ES-I3 (cell line): ENCODE measurements around the gene SUDS3.

Source experiments
- H3K36me3 ChIP-seq: 2 replicates; pipeline ENCODE4 v1.6.1; 2013; ENCODE audit warnings: mild to moderate bottlenecking, low read length, control low read depth, moderate library complexity; ENCODE audit not compliant: insufficient read depth
- H3K4me1 ChIP-seq: 2 replicates; pipeline ENCODE4 v1.6.1; 2013; ENCODE audit warnings: mild to moderate bottlenecking, control low read depth, low read length; ENCODE audit not compliant: insufficient read depth
- H3K9ac ChIP-seq: 2 replicates; pipeline ENCODE4 v1.6.1; 2013; ENCODE audit warnings: low read depth, mild to moderate bottlenecking, low read length, moderate library complexity
- H3K9me3 ChIP-seq: 2 replicates; pipeline ENCODE4 v1.6.1; 2013; ENCODE audit warnings: mild to moderate bottlenecking, low read length, moderate library complexity; ENCODE audit not compliant: control insufficient read depth, insufficient read depth

SUDS3 gene, protein sequence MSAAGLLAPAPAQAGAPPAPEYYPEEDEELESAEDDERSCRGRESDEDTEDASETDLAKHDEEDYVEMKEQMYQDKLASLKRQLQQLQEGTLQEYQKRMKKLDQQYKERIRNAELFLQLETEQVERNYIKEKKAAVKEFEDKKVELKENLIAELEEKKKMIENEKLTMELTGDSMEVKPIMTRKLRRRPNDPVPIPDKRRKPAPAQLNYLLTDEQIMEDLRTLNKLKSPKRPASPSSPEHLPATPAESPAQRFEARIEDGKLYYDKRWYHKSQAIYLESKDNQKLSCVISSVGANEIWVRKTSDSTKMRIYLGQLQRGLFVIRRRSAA

DNA sequence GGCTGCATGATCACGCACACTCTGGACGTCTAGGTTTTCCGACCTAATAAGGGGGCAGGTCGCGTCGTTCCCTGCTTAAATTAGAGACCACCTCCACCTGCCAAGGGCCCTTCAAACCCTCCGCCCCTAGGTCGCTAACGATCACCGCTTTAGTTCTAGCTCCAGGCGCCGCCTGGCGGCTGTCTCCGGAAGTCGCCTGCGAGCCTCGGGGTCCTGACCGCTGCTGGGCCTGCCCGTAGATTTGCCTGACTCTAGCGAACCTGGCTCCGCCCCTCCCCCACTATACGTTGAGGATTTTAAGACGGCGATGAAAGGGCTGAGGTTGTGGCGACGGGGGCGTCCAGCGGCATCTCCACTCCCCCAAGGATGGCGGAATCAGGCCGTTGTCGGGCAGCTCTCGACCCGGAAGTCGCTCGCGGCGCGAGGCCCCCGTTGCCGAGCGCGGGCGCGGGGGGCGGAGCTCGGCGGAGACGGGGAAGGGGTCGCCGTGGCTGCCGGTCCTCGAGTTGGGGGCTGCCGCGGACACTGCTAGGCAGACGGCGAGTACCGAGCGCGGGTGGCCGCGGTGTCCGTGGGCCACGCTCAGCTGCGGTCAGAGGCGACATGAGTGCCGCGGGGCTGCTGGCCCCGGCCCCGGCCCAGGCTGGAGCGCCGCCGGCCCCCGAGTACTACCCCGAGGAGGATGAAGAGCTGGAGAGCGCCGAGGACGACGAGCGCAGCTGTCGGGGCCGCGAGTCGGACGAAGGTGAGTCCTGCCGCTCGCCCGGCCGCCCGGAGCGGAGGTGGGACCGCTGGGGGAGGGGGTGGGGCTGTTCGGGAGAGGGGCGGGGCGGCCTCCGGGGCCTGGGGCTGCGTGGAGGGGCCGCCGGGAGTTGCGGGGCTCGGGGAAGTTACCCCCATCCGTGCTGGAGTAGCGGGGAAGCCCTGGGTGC, at the start of gene SUDS3:
TSS of gene SUDS3 (plus strand) at position 467 of the 932 bp plus-strand sequence. CDS start at position 604, 137 bp downstream.
- no peaks in the 10 kb centered on the region for H3K9me3 ChIP-seq
- peaks cover 3% of the 10 kb centered on the region; the same call in 1 of the 2 replicates for H3K36me3 ChIP-seq
- H3K4me1 ChIP-seq, result peaks cover 8% of the 10 kb centered on the region
- H3K9ac ChIP-seq, result peak within 1 kb of the TSS; percentile 89

DNA sequence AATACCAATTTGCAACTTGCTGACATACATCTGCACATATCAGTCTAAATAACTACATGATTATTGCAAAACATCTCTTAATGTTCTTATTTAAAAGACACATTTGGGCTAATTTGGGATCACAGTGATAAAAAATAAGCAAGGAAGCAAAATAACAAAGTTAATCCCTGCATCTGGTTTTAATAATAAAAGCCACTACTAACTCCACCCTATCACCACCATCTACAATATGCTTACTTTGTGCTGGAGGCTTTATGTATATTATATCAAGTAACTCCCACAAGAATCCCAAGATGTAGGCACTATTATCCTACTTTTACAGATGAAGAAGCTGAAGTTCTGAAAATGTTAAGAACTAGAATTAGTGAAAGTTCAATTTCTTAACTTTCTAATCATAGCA, 49.4 kb upstream of the SUDS3 start:
- no peaks in the 10 kb centered on the region for H3K9me3 ChIP-seq

DNA sequence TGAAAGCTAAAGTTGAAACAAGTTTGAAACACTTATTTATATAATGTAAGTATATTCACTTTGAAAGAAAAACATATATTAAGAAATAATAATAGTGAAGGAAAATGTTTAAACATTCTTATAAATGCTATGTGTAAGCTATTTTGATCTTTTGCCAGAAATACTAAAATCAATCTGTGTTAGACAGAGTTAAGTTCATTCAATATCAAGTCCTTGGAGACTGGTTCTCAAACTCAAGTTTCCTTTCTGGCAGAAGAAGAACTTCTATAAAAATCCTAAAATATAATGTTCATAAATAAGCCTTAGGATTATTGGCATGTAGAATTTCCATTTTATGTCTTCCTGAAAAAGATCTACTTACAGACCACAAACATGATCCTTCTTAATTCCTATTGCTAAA, 49.0 kb upstream of the SUDS3 start:
- H3K36me3 ChIP-seq, result no peaks in the 10 kb centered on the region
- no peak overlapping the region for H3K9ac ChIP-seq
- H3K4me1 ChIP-seq, result no peaks in the 10 kb centered on the region
- H3K9me3 ChIP-seq, result no peaks in the 10 kb centered on the region

More for the DNA sequence above, 49.4 kb upstream of the SUDS3 start:
- Histone ChIP-seq H3K9ac (no peak overlapping the region), H3K4me1 (no peaks in the 10 kb centered on the region), H3K36me3 (no peaks in the 10 kb centered on the region)

DNA sequence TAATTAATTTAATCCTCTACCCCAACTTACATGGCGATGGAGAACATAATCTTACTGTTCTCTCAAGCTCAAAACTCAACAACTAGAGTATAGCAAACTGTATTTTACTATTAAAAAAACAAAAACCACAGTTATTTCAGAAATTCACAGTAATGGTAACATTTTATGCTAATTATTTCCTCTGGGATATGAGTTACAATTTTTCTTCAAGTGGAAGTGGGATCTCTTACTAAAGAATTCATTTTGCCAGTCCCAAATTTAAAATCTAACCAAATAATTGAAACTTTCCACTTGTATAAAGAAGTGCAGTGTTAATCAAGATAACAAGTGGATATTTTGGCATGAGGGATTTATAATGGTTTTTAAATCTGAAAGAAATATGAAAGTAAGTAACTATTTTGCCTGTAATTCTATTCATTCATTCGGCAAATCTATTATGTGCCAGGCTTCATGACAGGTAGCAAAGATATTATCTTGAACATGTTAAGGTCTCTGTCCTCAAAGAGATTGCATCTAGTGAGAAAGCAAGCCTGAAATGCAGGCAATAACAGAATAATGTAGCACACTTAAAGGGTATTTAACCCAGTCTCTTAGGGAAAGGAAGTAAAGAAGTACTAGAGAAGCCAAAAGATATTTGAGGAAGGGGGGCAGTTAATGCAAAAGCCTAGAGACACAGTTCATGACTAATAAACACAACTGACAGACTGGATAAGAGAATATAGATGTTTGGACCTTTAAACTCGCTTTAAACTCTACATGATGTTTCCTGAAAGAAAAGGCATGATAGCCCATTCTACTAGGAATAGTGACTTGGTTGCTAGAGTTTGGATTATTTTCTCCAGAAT, 47.6 kb upstream of the SUDS3 start:
- no peaks in the 10 kb centered on the region for H3K9me3 ChIP-seq
- no peaks in the 10 kb centered on the region for H3K4me1 ChIP-seq
- no peaks in the 10 kb centered on the region for H3K36me3 ChIP-seq
- H3K9ac ChIP-seq, result no peak overlapping the region

DNA sequence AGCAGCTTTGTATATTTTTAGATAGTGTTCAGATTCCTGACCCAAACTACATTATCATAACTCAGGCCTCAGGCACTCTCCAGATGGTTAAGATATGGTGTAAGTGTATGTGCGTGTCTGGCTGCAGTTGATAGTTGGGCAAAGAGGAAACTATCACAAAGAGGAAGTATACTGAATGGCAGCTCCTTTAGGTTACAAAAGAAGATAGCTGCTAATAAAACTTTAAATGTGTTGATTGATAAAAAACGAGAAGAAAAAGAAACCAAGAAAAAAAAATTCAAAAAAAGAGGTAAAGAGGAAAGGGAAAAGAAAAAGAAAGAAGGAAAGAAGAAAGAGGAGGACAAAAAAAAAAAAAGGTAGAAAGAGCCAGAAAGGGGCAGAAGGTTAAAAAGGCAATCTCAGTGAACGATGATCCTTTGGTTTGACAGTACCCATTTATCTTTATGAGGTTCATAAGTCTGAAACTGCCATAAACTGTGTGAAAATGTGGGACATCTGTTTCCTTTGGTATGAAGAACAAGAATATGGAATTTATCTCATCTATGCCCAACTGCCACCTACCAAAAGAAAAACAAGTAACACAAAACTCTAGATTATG, 45.8 kb upstream of the SUDS3 start:
- Histone ChIP-seq H3K4me1 (no peaks in the 10 kb centered on the region), H3K9ac (no peak overlapping the region), H3K36me3 (no peaks in the 10 kb centered on the region), H3K9me3 (no peaks in the 10 kb centered on the region)

DNA sequence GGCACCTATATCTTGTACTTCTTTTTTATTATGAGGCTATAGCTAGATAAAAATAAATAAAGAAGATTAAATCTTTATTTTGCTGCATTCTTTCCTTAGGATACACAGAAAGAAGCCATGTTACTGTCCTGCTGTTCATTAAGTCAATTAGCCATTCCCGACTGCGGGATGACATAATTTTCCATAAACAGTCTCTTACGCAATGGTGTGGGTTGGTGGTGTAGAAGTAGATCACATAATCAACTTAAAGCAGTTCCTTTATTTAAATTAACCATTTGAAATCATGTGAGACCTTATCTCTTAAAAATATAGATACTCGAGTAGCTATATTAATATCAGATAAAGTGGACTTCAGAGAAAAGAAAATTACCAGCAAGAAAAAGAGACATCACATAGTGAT, 43.8 kb upstream of the SUDS3 start:
- Histone ChIP-seq H3K9me3 (no peaks in the 10 kb centered on the region), H3K9ac (no peak overlapping the region), H3K36me3 (no peaks in the 10 kb centered on the region), H3K4me1 (no peaks in the 10 kb centered on the region)

DNA sequence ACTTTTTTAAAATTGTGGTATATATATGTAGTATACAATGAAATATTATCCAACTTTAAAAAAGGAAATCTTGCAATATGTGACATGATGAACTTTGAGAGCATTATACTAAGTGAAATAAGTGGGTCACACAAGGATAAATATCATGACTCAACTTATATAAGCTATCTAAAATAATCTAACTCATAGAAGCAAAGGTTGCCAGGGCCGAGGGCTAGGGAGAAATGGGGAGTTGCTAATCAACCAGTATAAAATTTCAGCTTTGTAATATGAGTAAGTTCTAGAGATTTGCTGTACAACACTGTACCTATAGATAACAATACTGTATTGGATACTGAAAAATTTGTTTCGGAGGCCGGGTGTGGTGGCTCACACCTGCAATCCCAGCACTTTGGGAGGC, 42.1 kb upstream of the SUDS3 start:
- no peaks in the 10 kb centered on the region for H3K9me3 ChIP-seq
- no peak overlapping the region for H3K9ac ChIP-seq
- no peaks in the 10 kb centered on the region for H3K36me3 ChIP-seq
- no peaks in the 10 kb centered on the region for H3K4me1 ChIP-seq

DNA sequence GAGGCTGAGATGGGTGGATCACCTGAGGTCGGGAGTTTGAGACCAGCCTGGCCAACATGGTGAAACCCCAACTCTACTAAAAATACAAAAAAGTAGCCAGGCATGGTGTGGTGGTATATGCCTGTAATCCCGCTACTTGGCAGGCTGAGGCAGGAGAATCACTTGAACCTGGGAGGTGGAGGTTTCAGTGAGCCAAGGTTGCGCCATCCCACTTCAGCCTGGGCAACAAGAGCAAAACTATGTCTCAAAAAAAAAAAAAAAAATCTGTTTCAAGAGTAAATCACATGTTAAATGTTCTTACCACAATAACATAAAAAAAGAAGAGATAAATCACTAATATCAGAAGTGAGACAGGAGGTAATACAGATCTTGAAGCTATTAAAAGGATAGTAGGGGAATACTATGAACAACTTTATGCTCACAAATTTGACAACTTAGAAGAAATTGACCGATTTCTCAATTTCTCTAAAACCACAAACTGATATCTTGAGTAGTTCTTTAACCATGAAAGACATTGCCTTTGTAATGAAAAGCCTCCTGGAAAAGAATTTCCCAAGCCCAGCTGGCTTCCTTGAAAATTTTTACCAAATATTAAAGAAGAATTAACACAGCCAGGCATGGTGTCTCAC, 41.3 kb upstream of the SUDS3 start:
- Histone ChIP-seq H3K36me3 (no peaks in the 10 kb centered on the region), H3K4me1 (no peaks in the 10 kb centered on the region), H3K9me3 (no peaks in the 10 kb centered on the region), H3K9ac (no peak overlapping the region)

DNA sequence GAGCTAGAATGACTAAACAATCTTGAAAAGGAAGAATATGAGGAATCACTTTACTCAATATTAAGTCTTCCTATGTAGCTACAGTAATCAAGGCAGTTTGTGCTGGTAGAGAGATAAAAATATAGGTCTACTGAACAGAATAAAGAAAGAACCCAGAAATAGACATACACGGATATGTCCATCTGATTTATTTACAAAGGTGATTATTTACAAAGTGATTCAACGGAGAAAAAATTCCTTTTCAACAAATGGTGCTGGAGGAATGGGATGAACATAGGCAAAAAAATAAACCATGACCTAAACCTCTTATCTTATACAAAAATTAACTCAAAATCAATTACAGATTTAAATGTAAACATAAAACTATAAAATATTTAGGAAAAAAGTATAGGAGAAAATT, 40.2 kb upstream of the SUDS3 start:
- Histone ChIP-seq H3K36me3 (no peaks in the 10 kb centered on the region), H3K9ac (no peak overlapping the region), H3K4me1 (no peaks in the 10 kb centered on the region), H3K9me3 (no peaks in the 10 kb centered on the region)

DNA sequence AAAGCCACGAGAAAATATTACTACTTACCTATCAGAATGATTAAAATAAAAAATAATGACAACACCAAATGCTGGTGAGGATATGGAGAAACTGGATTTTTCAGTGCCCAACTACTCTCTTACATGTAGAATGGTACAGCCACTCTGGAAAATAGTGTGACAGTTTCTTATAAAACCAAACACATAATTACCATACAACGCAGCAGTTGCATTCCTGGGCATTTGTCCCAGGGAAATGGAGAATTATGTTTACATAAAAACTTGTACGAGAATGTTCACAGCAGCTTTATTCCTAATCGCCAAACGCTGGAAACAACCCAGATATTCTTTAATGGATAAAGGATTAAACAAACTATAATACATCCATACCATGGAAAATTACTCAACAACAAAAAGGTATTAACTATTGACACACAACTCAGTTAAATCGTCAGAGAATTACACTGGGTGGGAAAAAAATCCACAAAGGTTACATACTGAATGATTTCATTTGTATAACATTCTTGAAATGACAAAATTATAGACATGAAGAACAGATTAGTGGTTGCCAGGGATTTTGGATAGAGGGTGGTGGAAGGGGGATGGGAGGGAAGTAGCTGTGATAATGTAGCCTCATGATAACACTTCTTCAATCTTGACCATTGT, 39.0 kb upstream of the SUDS3 start:
- Histone ChIP-seq H3K4me1 (no peaks in the 10 kb centered on the region), H3K9me3 (no peaks in the 10 kb centered on the region), H3K9ac (no peak overlapping the region), H3K36me3 (0 out of 2 replicates have a peak, but pooled peaks cover 4% of the 10 kb centered on the region)

DNA sequence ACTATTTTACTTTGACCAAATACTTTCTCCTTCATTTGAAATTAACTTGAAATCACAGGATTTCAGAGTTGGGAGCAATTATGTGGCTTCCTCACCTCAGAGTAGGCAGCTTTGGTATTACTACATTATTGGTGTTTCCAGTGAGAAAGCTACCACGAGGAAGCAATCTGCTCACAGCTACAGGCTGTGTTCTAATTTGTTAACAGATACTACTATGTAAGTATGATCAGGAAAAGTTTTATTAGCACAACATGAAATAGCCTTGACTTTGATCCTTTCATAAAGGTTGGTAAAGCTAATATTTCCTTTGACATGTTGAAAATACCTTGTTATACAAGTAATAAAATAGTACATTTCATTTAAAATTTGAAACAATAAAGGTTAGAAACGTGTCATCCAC, 34.3 kb upstream of the SUDS3 start:
- H3K9ac ChIP-seq, result no peak overlapping the region
- H3K9me3 ChIP-seq, result no peaks in the 10 kb centered on the region
- 0 out of 2 replicates have a peak, but pooled peaks cover 4% of the 10 kb centered on the region for H3K36me3 ChIP-seq
- peaks cover 10% of the 10 kb centered on the region; the same call in 1 of the 2 replicates for H3K4me1 ChIP-seq

DNA sequence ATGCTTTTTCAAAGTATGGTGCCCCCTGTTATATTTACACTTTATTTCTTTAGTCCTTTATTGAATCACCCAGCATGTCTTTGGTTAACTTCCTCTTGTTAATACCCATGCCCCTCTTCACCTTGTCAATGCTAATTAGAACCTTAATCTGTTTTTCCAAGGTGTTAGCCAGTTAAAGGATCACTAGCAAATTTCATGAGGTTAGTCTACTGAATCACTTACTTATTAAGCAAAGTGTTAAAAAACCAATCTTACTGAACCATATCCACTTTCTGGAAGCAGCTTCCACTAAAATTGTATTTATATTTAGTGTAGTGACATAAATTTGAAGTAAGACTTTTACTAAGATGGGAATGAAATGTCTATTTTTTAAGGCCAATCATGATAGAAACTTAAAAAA, 31.5 kb upstream of the SUDS3 start:
- Histone ChIP-seq H3K9ac (no peak overlapping the region), H3K4me1 (peaks cover 10% of the 10 kb centered on the region; the same call in 1 of the 2 replicates), H3K9me3 (no peaks in the 10 kb centered on the region), H3K36me3 (0 out of 2 replicates have a peak, but pooled peaks cover 4% of the 10 kb centered on the region)

DNA sequence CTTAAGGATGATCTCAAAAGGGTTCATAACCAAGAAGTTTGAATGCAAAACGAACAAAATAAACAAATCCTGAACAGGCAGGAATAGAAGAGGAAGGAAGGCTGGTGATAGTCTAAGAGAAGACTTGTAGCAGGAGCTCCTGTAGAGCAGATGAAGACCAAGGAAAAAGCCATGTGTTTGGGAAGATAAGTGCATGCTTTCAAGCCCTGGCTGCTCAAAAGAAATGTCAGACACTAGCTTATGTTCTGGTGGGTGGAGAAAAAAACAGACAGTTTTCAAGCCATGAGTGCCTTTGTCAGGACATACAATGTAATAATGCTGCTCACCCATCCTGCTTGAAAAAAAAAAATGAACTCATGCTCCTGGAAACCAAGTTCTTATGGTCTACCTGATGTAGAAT, 31.0 kb upstream of the SUDS3 start:
- Histone ChIP-seq H3K9ac (no peak overlapping the region), H3K9me3 (no peaks in the 10 kb centered on the region), H3K36me3 (0 out of 2 replicates have a peak, but pooled peaks cover 4% of the 10 kb centered on the region), H3K4me1 (peaks cover 10% of the 10 kb centered on the region; the same call in 1 of the 2 replicates)
